CD14-positive monocyte (primary cell): ENCODE data around the gene ZC3HAV1. TPM values are rescaled to one million over a fixed set of nuclear protein-coding genes. Genes with fewer than 3 reads are reported as not detected.

Experiments
- DNase-seq, 3 donors: peaks; one replicate each; pipeline ENCODE4 v3.0.0-alpha.2; 2011 to 2022
- H2AFZ ChIP-seq: 2 replicates; pipeline ENCODE4 v1.6.0; 2012; ENCODE audit warnings: mild to moderate bottlenecking, low read depth, low read length, inconsistent platforms; ENCODE audit not compliant: insufficient read depth, poor library complexity, severe bottlenecking
- H3K27ac ChIP-seq, 2 donors: 1 replicate in 1 of 2; 2 replicates in 1 of 2; pipeline ENCODE4 v1.5.1; 2012 to 2013; ENCODE audit warnings: low read length in 2 of 2, control low read depth in 1 of 2, inconsistent platforms in 1 of 2, low read depth in 1 of 2, mild to moderate bottlenecking in 1 of 2
- H3K27me3 ChIP-seq, 2 donors: one replicate each; pipeline versions ENCODE4 v1.6.0 to v1.6.1; 2011 to 2013; ENCODE audit warnings: low read length in 2 of 2; ENCODE audit not compliant: control insufficient read depth in 2 of 2, insufficient read depth in 2 of 2
- H3K36me3 ChIP-seq, 2 donors: replicated peaks in 1 of 2; 1 replicate in 1 of 2; 2 replicates in 1 of 2; pipeline versions ENCODE4 v1.5.1 to v1.6.1; 2012 to 2013; ENCODE audit warnings: low read length in 2 of 2, control low read depth in 1 of 2, inconsistent platforms in 1 of 2, mild to moderate bottlenecking in 1 of 2; ENCODE audit not compliant: insufficient read depth in 2 of 2, control insufficient read depth in 1 of 2
- H3K4me1 ChIP-seq, 2 donors: 1 replicate in 1 of 2; 2 replicates in 1 of 2; pipeline versions ENCODE4 v1.5.1 to v1.6.1; 2012 to 2013; ENCODE audit warnings: low read length in 2 of 2, control low read depth in 1 of 2, inconsistent platforms in 1 of 2, mild to moderate bottlenecking in 1 of 2, moderate library complexity in 1 of 2; ENCODE audit not compliant: insufficient read depth in 2 of 2, control insufficient read depth in 1 of 2
- H3K4me2 ChIP-seq: replicated peaks from 2 replicates; pipeline ENCODE3; 2012; ENCODE audit warnings: low read length, moderate library complexity, mild to moderate bottlenecking; ENCODE audit not compliant: poor library complexity, severe bottlenecking; ENCODE audit errors: extremely low read depth
- H3K4me3 ChIP-seq, 3 experiments: fragments of 200-600 bp in 1 of 3; sonication (generic) in 1 of 3; replicated peaks in 1 of 3; 1 replicate in 2 of 3; 2 replicates in 1 of 3; pipeline ENCODE4 v1.5.1; 2011 to 2013; ENCODE audit warnings: low read length in 3 of 3, mild to moderate bottlenecking in 3 of 3, control low read depth in 2 of 3, low read depth in 2 of 3, inconsistent platforms in 1 of 3, moderate library complexity in 1 of 3
- H3K79me2 ChIP-seq: 2 replicates; pipeline ENCODE4 v1.6.0; 2012; ENCODE audit warnings: mild to moderate bottlenecking, control low read depth, inconsistent platforms, low read length, moderate library complexity; ENCODE audit not compliant: insufficient read depth
- H3K9ac ChIP-seq: 2 replicates; pipeline ENCODE4 v1.6.0; 2017; ENCODE audit warnings: low read length, mild to moderate bottlenecking; ENCODE audit not compliant: insufficient read depth, poor library complexity, severe bottlenecking
- H3K9me3 ChIP-seq, 2 donors: replicated peaks in 1 of 2; 1 replicate in 1 of 2; 2 replicates in 1 of 2; pipeline versions ENCODE4 v1.5.1 to v1.6.1; 2012 to 2013; ENCODE audit warnings: low read length in 2 of 2, control low read depth in 1 of 2; ENCODE audit not compliant: control insufficient read depth in 1 of 2, insufficient read depth in 1 of 2
- H4K20me1 ChIP-seq: 2 replicates; pipeline ENCODE4 v1.6.0; 2012; ENCODE audit warnings: mild to moderate bottlenecking, low read length, control low read depth, moderate library complexity; ENCODE audit not compliant: insufficient read depth
- H3K27ac Mint-ChIP-seq, 7 donors: one replicate each; pipeline ENCODE4 v1.8.0; 2020; ENCODE audit warnings: mild to moderate bottlenecking in 7 of 7, mixed read lengths in 7 of 7, moderate library complexity in 6 of 7, inconsistent platforms in 2 of 7
- H3K27me3 Mint-ChIP-seq, 3 donors: one replicate each; pipeline ENCODE4 v1.8.0; 2021 to 2022; ENCODE audit warnings: low read depth in 3 of 3, mild to moderate bottlenecking in 3 of 3, mixed read lengths in 3 of 3, moderate library complexity in 3 of 3, inconsistent platforms in 1 of 3
- H3K36me3 Mint-ChIP-seq, 2 donors: one replicate each; pipeline ENCODE4 v1.8.0; 2020; ENCODE audit warnings: mixed read lengths in 2 of 2, inconsistent platforms in 1 of 2, mild to moderate bottlenecking in 1 of 2
- H3K4me1 Mint-ChIP-seq: one replicate; pipeline ENCODE4 v1.8.0; 2020; ENCODE audit warnings: mild to moderate bottlenecking, mixed read lengths
- H3K4me3 Mint-ChIP-seq, 2 donors: one replicate each; pipeline ENCODE4 v1.8.0; 2020; ENCODE audit warnings: mild to moderate bottlenecking in 2 of 2, mixed read lengths in 2 of 2, moderate library complexity in 1 of 2
- H3K9me3 Mint-ChIP-seq, 7 donors: one replicate each; pipeline ENCODE4 v1.8.0; 2020 to 2022; ENCODE audit warnings: mixed read lengths in 7 of 7, mild to moderate bottlenecking in 6 of 7, moderate library complexity in 6 of 7, inconsistent platforms in 2 of 7
- WGBS: methylation state at CpG from one replicate; pipeline ENCODE4 v1.1.5; 2013; ENCODE audit warnings: missing lambda C conversion rate; ENCODE audit not compliant: insufficient coverage; 5-methylcytosine and 5-hydroxymethylcytosine counted together
- intact Hi-C, 2 donors: fragments of 100-400 bp; cut with micrococcal nuclease; formaldehyde crosslinking; loops; one replicate each; pipeline versions ENCODE4 v1.15.0 to v1.15.1; 2023
- polyA plus RNA-seq, 3 donors: library from polyadenylated mRNA; depleted of rRNA in 1 of 3; unstranded in 2 of 3; stranded (reverse) in 1 of 3; fragments of 300-500 nt in 2 of 3; fragments of >200 nt in 1 of 3; fragmentation: Illumina TruSeq in 2 of 3; gene quantifications; 1 replicate in 2 of 3; 2 replicates in 1 of 3; pipeline ENCODE4 v1.2.3, GENCODE V29; 2012 to 2021
- TF ChIP-seq, protein P1 (sequence below): fragments of 200-600 bp; IDR thresholded peaks from one replicate; pipeline ENCODE4 v1.8.0; 2022; ENCODE audit warnings: antibody characterized with exemption, mild to moderate bottlenecking

ZC3HAV1 gene
- polyA plus RNA-seq, 3 donors: 20.7 to 30.2 (median 21.2) TPM

DNA sequence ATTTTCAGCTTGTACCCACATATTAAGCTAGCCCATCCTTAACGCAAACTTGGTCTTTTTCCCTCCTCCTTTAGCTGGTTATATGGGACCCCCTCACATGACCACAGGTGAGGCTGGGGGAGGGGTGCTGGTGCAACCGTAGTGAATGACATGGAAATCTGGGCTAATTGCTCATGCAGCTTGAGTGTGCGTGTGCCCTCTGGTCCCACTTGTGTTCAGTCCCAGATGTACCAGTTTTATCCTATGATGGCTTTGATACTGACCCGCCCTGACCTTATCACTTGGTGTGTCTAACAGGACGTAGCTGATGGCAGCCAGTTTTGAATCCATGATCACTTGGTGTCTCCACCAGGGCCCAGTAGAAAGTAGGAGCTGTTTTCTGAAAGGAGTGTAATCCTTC lies 5.1 kb upstream of the ZC3HAV1 start:
- Histone ChIP-seq H2AFZ (no peak overlapping the region), H3K9me3 (no peaks in the 10 kb centered on the region), H3K4me2 (no peak overlapping the region), H3K36me3 (no peaks in the 10 kb centered on the region), H3K4me1 (peaks cover 29 to 43% of the 10 kb centered on the region in 2 donors), H3K4me3 (no peak overlapping the region), H3K27ac (no peak overlapping the region), H3K9ac (no peak overlapping the region), H3K27me3 (no peaks in the 10 kb centered on the region), H3K79me2 (no peaks in the 10 kb centered on the region), H4K20me1 (no peaks in the 10 kb centered on the region)
- TF ChIP-seq, protein P1, sequence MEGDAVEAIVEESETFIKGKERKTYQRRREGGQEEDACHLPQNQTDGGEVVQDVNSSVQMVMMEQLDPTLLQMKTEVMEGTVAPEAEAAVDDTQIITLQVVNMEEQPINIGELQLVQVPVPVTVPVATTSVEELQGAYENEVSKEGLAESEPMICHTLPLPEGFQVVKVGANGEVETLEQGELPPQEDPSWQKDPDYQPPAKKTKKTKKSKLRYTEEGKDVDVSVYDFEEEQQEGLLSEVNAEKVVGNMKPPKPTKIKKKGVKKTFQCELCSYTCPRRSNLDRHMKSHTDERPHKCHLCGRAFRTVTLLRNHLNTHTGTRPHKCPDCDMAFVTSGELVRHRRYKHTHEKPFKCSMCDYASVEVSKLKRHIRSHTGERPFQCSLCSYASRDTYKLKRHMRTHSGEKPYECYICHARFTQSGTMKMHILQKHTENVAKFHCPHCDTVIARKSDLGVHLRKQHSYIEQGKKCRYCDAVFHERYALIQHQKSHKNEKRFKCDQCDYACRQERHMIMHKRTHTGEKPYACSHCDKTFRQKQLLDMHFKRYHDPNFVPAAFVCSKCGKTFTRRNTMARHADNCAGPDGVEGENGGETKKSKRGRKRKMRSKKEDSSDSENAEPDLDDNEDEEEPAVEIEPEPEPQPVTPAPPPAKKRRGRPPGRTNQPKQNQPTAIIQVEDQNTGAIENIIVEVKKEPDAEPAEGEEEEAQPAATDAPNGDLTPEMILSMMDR: no peak
- intact Hi-C loops: loop anchor here in 1 of 2 donors (10.0 kb wide), 1 partner anchor 230 kb away; the partner anchor contains the start of gene FMC1
- Mint-ChIP-seq H3K27ac (no peak overlapping the region), H3K9me3 (peaks cover 5 to 9% (median 5%) of the 10 kb centered on the region in 7 donors), H3K4me3 (no peak overlapping the region), H3K4me1 (peaks cover 42% of the 10 kb centered on the region), H3K27me3 (peaks cover 0 to 8% (median 3%) of the 10 kb centered on the region in 3 donors), H3K36me3 (no peaks in the 10 kb centered on the region)
- 98% methylated on average over 3 of the region's 5 CpGs for WGBS
- DNase-seq: no peak

DNA sequence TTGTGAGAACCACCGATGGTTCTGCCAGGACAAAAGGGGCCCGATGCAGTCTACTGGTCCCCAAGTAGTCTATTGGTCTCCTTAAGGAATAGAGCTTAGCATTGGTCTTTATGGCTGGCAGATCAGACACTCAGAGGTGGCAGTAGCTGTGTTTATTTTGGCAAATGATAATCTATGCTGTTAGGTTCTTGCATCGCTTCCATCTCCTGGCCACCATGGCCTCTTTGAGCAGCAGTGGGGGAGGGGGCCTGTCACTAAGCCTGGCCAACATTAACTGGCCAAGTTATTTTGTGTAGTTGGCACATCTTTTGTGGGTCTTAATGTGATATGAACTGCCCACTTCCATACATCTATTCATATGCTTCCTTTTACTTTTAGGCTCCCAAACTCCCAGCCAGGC lies 4.5 kb upstream of the ZC3HAV1 start:
- H3K4me1 Mint-ChIP-seq: peaks cover 36% of the 10 kb centered on the region

More for the DNA sequence above, 4.5 kb upstream of the ZC3HAV1 start:
- Histone ChIP-seq H3K27ac (no peak overlapping the region), H3K4me3 (no peak overlapping the region), H3K4me2 (no peak overlapping the region), H3K36me3 (no peaks in the 10 kb centered on the region), H3K4me1 (peaks cover 24 to 38% of the 10 kb centered on the region in 2 donors), H3K27me3 (no peaks in the 10 kb centered on the region), H3K9me3 (no peaks in the 10 kb centered on the region), H2AFZ (no peak overlapping the region), H3K9ac (no peak overlapping the region), H4K20me1 (peaks cover 2% of the 10 kb centered on the region), H3K79me2 (peaks cover 2% of the 10 kb centered on the region)
- intact Hi-C loops: loop anchor here in 1 of 2 donors (10.0 kb wide), 1 partner anchor 231 kb away; the partner anchor contains the start of gene FMC1
- WGBS: 100% methylated on average over 1 of the region's 3 CpGs
- no peak overlapping the region for H3K27ac Mint-ChIP-seq
- no peaks in the 10 kb centered on the region for H3K36me3 Mint-ChIP-seq
- no peak for DNase-seq
- TF ChIP-seq, protein P1: no peak
- peaks cover 0 to 8% (median 3%) of the 10 kb centered on the region in 3 donors for H3K27me3 Mint-ChIP-seq
- H3K9me3 Mint-ChIP-seq: peaks cover 5 to 9% (median 5%) of the 10 kb centered on the region in 7 donors
- H3K4me3 Mint-ChIP-seq: no peak overlapping the region
